Right kidney (tissue), 1 donor: Measurements from ENCODE around the gene PBRM1.
"Not testable (repeated sequence)": the region's sequence is repeated elsewhere in the genome, so short reads cannot be mapped to it uniquely, and the experiment has no call there.

ENCODE experiments used
- DNase-seq: peaks from one replicate; pipeline ENCODE4 v3.0.0-alpha.2; 2016

PBRM1 gene

GRCh38 chr3:52704611-52705437, 19.1 kb upstream of the PBRM1 start:
- DNase-seq, result peak; percentile 34

GRCh38 chr3:52703341-52703740, 17.6 kb upstream of the PBRM1 start:
- no peak for DNase-seq

- DNase-seq, result no peak
Measured at GRCh38 chr3:52697632-52697965, 11.9 kb upstream of the PBRM1 start.

- DNase-seq, result no peak
Measured at GRCh38 chr3:52696830-52697631, 11.3 kb upstream of the PBRM1 start.

- no peak for DNase-seq
Measured at GRCh38 chr3:52695798-52696671, 10.3 kb upstream of the PBRM1 start.

- no peak for DNase-seq
Measured at GRCh38 chr3:52694528-52695189, 8.9 kb upstream of the PBRM1 start.

GRCh38 chr3:52693071-52693470, 7.4 kb upstream of the PBRM1 start:
- DNase-seq, result no peak

- no peak for DNase-seq
Measured at GRCh38 chr3:52690560-52690959, 4.8 kb upstream of the PBRM1 start.

GRCh38 chr3:52689151-52689550, 3.4 kb upstream of the PBRM1 start:
- no peak for DNase-seq

GRCh38 chr3:52688266-52688665, 2.6 kb upstream of the PBRM1 start:
- no peak for DNase-seq

- DNase-seq, result peak; percentile 72
Measured at GRCh38 chr3:52685285-52685708, 416 bp downstream of the PBRM1 start.

- no peak for DNase-seq
Measured at GRCh38 chr3:52684184-52684583, 1.5 kb downstream of the PBRM1 start.

- no peak for DNase-seq
Measured at GRCh38 chr3:52683611-52684010, 2.1 kb downstream of the PBRM1 start.

GRCh38 chr3:52682016-52682415, 3.7 kb downstream of the PBRM1 start:
- no peak for DNase-seq

GRCh38 chr3:52681596-52681995, 4.1 kb downstream of the PBRM1 start:
- no peak for DNase-seq

- DNase-seq, result no peak
Measured at GRCh38 chr3:52679811-52680210, 5.9 kb downstream of the PBRM1 start.

GRCh38 chr3:52679199-52679538, 6.5 kb downstream of the PBRM1 start:
- no peak for DNase-seq

GRCh38 chr3:52678265-52679198, 7.2 kb downstream of the PBRM1 start:
- DNase-seq, result no peak

- not testable (repeated sequence) for DNase-seq
Measured at GRCh38 chr3:52676201-52676600, 9.5 kb downstream of the PBRM1 start.

GRCh38 chr3:52671676-52672075, 14.0 kb downstream of the PBRM1 start:
- DNase-seq, result no peak
